ENCODE data around the gene CLPTM1L.

CLPTM1L gene

DNA sequence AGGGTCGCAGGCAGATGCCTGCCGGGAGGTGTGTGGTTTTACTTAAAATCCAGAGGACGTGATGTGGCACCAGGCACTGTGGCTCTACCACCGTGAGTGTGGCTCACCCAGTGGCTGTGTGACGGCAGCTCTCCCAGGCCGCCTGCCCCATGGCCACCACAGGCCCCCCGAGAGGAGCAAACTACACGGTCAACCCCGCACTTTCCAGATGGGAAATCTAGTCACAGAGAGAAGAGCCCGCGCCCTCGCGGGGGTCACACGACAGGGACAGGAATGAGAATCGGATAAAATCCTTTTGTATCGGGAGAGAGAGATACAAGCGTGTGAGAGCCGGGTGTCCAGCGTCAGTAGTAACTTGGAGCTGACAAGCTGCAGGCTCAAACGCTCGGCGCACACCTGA lies 74.5 kb downstream of the CLPTM1L start:
- no peak for DNase-seq

DNA sequence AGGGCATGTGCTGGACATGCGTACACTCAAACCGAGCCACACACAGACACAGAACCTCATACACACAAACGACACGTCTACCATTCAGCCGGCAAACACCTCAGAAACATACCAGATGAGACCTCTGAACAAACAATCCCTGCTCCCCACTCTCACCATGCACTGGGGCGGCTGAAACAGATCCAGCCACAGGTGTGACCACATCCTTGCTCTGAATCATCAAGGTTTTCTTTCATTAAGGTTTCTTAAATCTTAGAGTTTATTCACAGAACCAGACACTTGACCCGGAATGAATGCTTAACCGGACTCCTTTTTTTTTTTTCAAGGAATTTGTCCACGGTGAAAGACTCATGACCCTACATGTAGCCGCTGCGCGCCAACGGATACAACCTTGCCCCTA lies 76.2 kb downstream of the CLPTM1L start:
- DNase-seq, result no peak

DNA sequence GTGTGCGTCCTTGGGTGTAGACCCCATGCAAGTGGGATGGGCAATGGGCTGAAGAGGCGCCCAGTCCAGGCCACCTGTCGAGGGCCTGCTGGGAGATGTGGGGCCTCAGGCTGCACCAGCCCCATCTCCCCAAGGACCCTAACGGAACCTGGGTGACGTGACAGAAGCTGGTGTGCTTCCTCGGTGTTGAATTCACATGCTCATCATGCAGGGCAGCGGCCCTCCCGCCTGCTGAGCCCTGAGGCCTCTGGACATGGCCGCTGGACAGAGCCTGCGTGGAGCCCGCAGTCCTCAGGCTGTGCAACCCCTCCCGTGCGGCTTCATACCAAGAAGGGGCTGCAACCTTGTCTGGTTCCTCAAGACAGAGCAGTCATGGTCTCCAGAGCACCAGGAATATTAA lies 76.8 kb downstream of the CLPTM1L start:
- no peak for DNase-seq

Measured in NCI-H526 (cell line).